Activated T-cell treated with anti-CD3 and anti-CD28 coated beads, Interleukin-2, amount 50 U/mL, for 4 hours (primary cell): ENCODE results near the gene DAPK1. TPM values are rescaled to one million over a fixed set of nuclear protein-coding genes. Genes with fewer than 3 reads are reported as not detected.

ENCODE experiments used
- ATAC-seq, 2 donors: fragments of 200-7000 bp; cut with Tn5 transposase; one replicate each; pipeline ENCODE4 v1.10.0; 2021
- DNase-seq: peaks from one replicate; pipeline ENCODE4 v3.0.0-alpha.2; 2020
- H3K27me3 Mint-ChIP-seq: one replicate; pipeline ENCODE4 v1.8.0; 2021; ENCODE audit warnings: low read depth, mixed read lengths
- H3K36me3 Mint-ChIP-seq: one replicate; pipeline ENCODE4 v1.8.0; 2022; ENCODE audit warnings: mixed read lengths; ENCODE audit not compliant: insufficient read depth
- H3K4me1 Mint-ChIP-seq: one replicate; pipeline ENCODE4 v1.8.0; 2021; ENCODE audit warnings: low read depth, mixed read lengths
- H3K4me3 Mint-ChIP-seq: one replicate; pipeline ENCODE4 v1.8.0; 2021; ENCODE audit warnings: mild to moderate bottlenecking, moderate library complexity, mixed read lengths
- H3K9me3 Mint-ChIP-seq: one replicate; pipeline ENCODE4 v1.8.0; 2021; ENCODE audit warnings: mixed read lengths
- total RNA-seq, 3 donors: library from RNA; stranded (reverse); gene quantifications; one replicate each; pipeline ENCODE4 v1.2.1, GENCODE V29; 2021

The DAPK1 gene
- total RNA-seq, 3 donors from 2014 or later: 2.7 to 4.2 (median 4.0) TPM

DNA sequence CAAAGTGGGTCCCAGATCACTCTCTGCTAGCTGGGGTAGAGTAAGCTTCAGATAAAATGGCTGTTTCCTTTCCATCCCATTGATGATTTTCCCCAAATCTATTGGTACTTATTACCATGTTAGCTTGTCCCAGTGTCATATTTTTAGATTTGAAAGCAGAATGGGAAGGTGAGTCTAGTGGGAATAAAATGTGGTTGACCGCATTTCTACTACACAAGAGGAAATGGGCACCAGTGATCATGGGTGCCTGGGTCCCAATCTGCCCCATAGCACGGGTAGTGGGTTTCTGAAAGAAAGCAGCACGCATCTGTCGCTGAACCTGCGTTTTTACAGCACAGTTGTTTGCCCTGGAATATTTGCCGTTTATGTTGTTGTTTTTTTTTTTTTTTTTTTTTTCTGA is 20.1 kb downstream of the DAPK1 start:
- DNase-seq (no peak), ATAC-seq (no peak)
- H3K4me1 Mint-ChIP-seq: no peaks in the 10 kb centered on the region
- H3K9me3 Mint-ChIP-seq: no peaks in the 10 kb centered on the region
- H3K27me3 Mint-ChIP-seq: peaks cover 8% of the 10 kb centered on the region
- no peak overlapping the region for H3K4me3 Mint-ChIP-seq
- no peaks in the 10 kb centered on the region for H3K36me3 Mint-ChIP-seq

- ATAC-seq (no peak), DNase-seq (no peak)
- no peaks in the 10 kb centered on the region for H3K4me1 Mint-ChIP-seq
- H3K9me3 Mint-ChIP-seq: no peaks in the 10 kb centered on the region
- H3K27me3 Mint-ChIP-seq: peaks cover 8% of the 10 kb centered on the region
- no peaks in the 10 kb centered on the region for H3K36me3 Mint-ChIP-seq
- no peak overlapping the region for H3K4me3 Mint-ChIP-seq
Observed at GRCh38 chr9:87518702-87519335, 21.2 kb downstream of the DAPK1 start.

DNA sequence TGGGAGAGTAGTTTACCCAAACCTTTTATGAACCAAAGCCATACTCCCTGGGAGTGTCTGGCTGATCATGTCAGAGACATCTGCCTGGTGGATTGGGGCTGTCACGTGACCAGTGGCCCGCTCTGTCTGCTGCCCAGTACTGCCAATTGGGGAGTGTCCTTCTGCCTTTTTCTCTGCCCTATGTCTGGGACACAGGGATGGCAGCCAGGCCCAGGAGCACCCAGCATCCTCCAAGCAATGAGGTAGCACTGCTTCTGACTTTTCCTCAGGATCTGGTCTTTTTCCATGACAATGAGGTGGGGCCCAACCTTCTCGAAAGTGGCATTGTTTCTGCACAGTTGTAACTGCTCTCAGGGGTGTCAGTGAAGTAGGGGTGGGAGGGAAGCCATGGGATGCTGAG is 21.8 kb downstream of the DAPK1 start:
- no peak for DNase-seq
- Mint-ChIP-seq H3K27me3 (peaks cover 5% of the 10 kb centered on the region), H3K9me3 (no peaks in the 10 kb centered on the region), H3K36me3 (no peaks in the 10 kb centered on the region), H3K4me3 (no peak overlapping the region), H3K4me1 (no peaks in the 10 kb centered on the region)
- ATAC-seq: no peak

DNA sequence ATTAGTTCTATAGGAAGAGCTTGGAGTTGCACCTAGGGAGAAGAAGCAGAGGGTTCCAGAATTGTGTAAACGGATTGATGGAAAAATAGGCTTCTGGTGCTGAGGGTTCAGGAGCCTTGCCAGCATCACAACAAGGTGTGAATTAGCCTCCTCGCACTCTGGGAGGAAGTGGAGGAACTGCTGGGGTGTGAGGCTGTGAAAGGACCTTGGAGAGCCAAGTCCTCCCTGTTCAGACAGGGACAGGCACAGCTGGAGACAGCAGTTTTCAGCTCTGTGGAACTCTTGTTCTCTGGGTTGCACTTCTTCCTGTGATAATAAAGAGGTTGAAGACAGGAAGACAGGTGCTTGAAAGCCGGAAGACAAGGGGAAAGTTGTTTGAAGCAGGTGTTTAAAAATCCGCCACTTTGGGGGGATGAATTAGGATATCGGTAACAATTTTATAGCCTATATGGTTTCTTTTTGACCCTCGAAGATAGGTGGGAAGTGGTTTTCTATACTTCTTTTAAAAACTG is 22.6 kb downstream of the DAPK1 start:
- Mint-ChIP-seq H3K4me1 (no peaks in the 10 kb centered on the region), H3K27me3 (peaks cover 2% of the 10 kb centered on the region), H3K4me3 (no peak overlapping the region), H3K36me3 (no peaks in the 10 kb centered on the region), H3K9me3 (no peaks in the 10 kb centered on the region)
- ATAC-seq: no peak
- no peak for DNase-seq

GRCh38 chr9:87521834-87522233 is 24.2 kb downstream of the DAPK1 start:
- H3K4me1 Mint-ChIP-seq: no peaks in the 10 kb centered on the region

DNA sequence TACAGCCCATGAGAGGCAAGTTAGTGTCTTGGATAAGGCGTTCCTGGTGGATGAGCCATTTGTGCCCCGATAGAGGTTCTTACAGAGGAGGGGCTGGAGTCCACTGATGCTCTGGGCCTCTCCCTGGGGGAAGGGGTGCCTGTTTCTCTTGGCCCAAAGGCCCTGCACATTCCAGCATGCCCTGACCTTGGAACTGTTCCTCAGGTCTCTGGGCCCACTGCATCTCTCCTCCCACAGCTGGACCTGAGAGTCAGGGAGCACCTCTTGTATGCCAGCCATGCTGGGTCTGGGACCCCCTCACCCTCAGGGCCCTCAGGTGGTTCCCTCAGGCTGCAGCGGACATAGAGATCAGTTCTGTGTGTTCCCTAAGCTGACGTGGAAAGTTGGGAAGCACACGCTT is 26.4 kb downstream of the DAPK1 start:
- Mint-ChIP-seq H3K9me3 (no peaks in the 10 kb centered on the region), H3K4me1 (no peaks in the 10 kb centered on the region), H3K27me3 (no peaks in the 10 kb centered on the region), H3K4me3 (no peak overlapping the region), H3K36me3 (no peaks in the 10 kb centered on the region)
- ATAC-seq (no peak), DNase-seq (no peak)

More at GRCh38 chr9:87521834-87522233, 24.2 kb downstream of the DAPK1 start:
- H3K36me3 Mint-ChIP-seq: no peaks in the 10 kb centered on the region
- H3K9me3 Mint-ChIP-seq: no peaks in the 10 kb centered on the region
- ATAC-seq: no peak
- H3K4me3 Mint-ChIP-seq: no peak overlapping the region
- peaks cover 2% of the 10 kb centered on the region for H3K27me3 Mint-ChIP-seq
- DNase-seq: no peak

GRCh38 chr9:87525546-87526303 is 28.1 kb downstream of the DAPK1 start:
- Mint-ChIP-seq H3K4me1 (no peaks in the 10 kb centered on the region), H3K4me3 (no peak overlapping the region), H3K9me3 (no peaks in the 10 kb centered on the region), H3K36me3 (no peaks in the 10 kb centered on the region), H3K27me3 (no peaks in the 10 kb centered on the region)
- DNase-seq (no peak), ATAC-seq (no peak)

DNA sequence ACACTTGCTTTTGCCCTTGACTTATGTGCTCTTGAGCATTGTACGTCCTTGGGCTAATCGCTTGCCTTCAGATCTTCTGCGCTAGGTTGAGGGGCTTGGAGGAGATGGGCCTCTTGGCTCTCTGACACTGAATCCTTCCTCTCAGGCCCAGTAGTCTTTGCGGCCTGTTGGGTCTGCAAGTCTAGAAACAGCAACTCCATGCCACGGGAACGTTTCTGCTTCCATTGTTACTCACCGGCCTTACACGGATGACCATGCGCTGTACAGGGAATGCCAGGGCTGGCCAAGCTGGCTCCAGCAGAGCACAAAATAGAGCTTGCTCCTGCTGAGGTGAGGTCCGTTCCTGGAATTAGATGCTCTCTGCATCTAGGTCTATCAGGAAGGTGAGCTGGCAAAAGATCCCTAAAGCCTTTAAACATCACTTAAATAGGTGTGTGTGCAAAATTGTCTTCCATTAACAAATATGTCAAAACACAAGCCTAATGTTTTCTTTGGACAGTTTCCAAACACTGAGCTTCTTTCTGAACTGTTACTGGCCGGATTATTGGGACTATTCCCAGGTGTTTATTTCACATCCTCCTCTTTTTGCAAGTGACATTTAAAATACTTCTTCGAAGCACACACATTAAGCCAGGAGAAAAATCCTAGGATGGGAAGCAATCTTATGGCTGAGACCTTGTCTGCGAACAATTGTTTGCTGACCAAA is 29.7 kb downstream of the DAPK1 start:
- Mint-ChIP-seq H3K27me3 (no peaks in the 10 kb centered on the region), H3K4me3 (no peak overlapping the region), H3K4me1 (no peaks in the 10 kb centered on the region), H3K36me3 (no peaks in the 10 kb centered on the region), H3K9me3 (no peaks in the 10 kb centered on the region)
- DNase-seq (no peak), ATAC-seq (no peak)

- no peaks in the 10 kb centered on the region for H3K36me3 Mint-ChIP-seq
- H3K27me3 Mint-ChIP-seq: no peaks in the 10 kb centered on the region
- H3K4me1 Mint-ChIP-seq: no peaks in the 10 kb centered on the region
- ATAC-seq: no peak
- no peak for DNase-seq
- H3K4me3 Mint-ChIP-seq: no peak overlapping the region
- H3K9me3 Mint-ChIP-seq: no peaks in the 10 kb centered on the region
Observed at GRCh38 chr9:87528969-87529368, 31.3 kb downstream of the DAPK1 start.

GRCh38 chr9:87529671-87530070 is 32.0 kb downstream of the DAPK1 start:
- Mint-ChIP-seq H3K4me3 (no peak overlapping the region), H3K9me3 (no peaks in the 10 kb centered on the region), H3K4me1 (no peaks in the 10 kb centered on the region), H3K27me3 (no peaks in the 10 kb centered on the region), H3K36me3 (no peaks in the 10 kb centered on the region)
- DNase-seq (no peak), ATAC-seq (no peak)

- H3K9me3 Mint-ChIP-seq: no peaks in the 10 kb centered on the region
- DNase-seq (no peak), ATAC-seq (no peak)
- no peaks in the 10 kb centered on the region for H3K4me1 Mint-ChIP-seq
- H3K27me3 Mint-ChIP-seq: no peaks in the 10 kb centered on the region
- no peaks in the 10 kb centered on the region for H3K36me3 Mint-ChIP-seq
- H3K4me3 Mint-ChIP-seq: no peak overlapping the region
Observed at GRCh38 chr9:87530716-87531115, 33.0 kb downstream of the DAPK1 start.

DNA sequence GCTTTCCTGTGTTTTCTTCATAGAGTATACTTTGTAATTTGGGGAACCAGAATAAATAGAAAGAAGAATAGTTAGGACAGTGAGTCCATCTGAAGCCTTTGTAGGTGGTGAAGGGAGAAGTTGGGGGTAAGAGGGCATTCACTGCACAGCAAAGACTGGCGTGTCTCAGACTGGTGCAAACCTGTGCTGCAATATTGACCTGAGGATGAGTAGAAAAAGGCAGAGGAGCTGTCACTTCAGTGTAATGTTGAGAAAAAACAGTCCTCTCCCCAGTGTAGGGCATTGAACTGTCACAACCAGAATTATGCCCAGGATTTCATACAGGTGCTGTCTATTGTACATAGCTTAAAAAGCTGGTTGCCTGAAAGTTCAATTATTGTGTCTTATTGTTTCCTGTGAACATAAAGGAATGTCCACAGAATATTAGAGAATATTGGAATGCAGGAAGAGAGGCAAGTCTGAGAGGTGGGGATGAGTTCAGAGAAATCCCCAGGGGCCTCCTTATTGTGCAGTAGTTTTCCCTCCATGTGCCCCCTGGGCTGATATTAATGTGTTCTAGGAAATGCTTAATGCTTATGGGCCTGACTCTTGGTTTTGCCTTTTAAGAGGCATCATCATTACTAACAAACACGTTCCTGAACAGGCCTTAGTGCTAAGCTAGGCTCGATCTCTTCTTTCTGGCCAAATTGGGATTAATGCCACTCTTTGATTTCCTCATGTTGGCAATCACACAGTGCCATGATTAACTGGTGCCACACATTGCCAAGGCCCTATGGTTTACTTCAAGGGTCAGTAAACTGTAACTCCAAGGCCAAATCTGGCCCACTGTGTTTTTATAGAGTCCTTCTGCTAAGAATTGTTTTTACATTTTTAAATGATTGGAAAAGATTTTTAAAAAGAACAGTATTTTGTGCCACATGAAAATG is 34.0 kb downstream of the DAPK1 start:
- no peaks in the 10 kb centered on the region for H3K9me3 Mint-ChIP-seq
- DNase-seq: no peak
- H3K27me3 Mint-ChIP-seq: no peaks in the 10 kb centered on the region
- no peak for ATAC-seq
- no peak overlapping the region for H3K4me3 Mint-ChIP-seq
- no peaks in the 10 kb centered on the region for H3K36me3 Mint-ChIP-seq
- peaks cover 4% of the 10 kb centered on the region for H3K4me1 Mint-ChIP-seq

- Mint-ChIP-seq H3K4me3 (no peak overlapping the region), H3K4me1 (peaks cover 7% of the 10 kb centered on the region), H3K36me3 (no peaks in the 10 kb centered on the region), H3K27me3 (no peaks in the 10 kb centered on the region), H3K9me3 (no peaks in the 10 kb centered on the region)
- no peak for DNase-seq
- ATAC-seq: no peak
Observed at GRCh38 chr9:87533271-87533670, 35.6 kb downstream of the DAPK1 start.

- H3K36me3 Mint-ChIP-seq: no peaks in the 10 kb centered on the region
- DNase-seq (no peak), ATAC-seq (no peak)
- H3K4me3 Mint-ChIP-seq: no peak overlapping the region
- H3K4me1 Mint-ChIP-seq: peaks cover 7% of the 10 kb centered on the region
- no peaks in the 10 kb centered on the region for H3K27me3 Mint-ChIP-seq
- no peaks in the 10 kb centered on the region for H3K9me3 Mint-ChIP-seq
Observed at GRCh38 chr9:87534036-87534435, 36.4 kb downstream of the DAPK1 start.
